GM12878 (cell line): ENCODE results near the gene MT1E. TPM values are rescaled to one million over a fixed set of nuclear protein-coding genes. Genes with fewer than 3 reads are reported as not detected.

Experiments used
- ATAC-seq: fragments of 200-7000 bp; cut with Tn5 transposase; 3 replicates; pipeline ENCODE4 v1.9.1; 2020; ENCODE audit warnings: mild to moderate bottlenecking, moderate library complexity
- BruUV-seq: library from RNA; stranded (reverse); fragments of 400-500 nt; replicated peaks from 2 replicates; lab custom pipeline; 2021; lab: Mats Ljungman, UMichigan
- CTCF ChIA-PET: fragments of 300-600 bp; sonication (Branson Sonifier 250); formaldehyde crosslinking; extraction: SDS; loops from one replicate; lab custom pipeline; 2021; ENCODE audit warnings: inconsistent platforms; lab: Yijun Ruan, JAX
- POLR2A ChIA-PET: fragments of 350-600 bp; formaldehyde crosslinking; extraction: SDS; loops from one replicate; lab custom pipeline; 2021; ENCODE audit warnings: inconsistent platforms; lab: Charles Lee
- RAD21 ChIA-PET: fragments of 300-600 bp; sonication (Branson Sonifier 250); formaldehyde crosslinking; loops from one replicate; lab custom pipeline; 2023; ENCODE audit warnings: antibody characterized with exemption; ENCODE audit not compliant: unreplicated experiment; lab: Charles Lee
- SMC1A ChIA-PET: fragments of 300-600 bp; sonication (Branson Sonifier 250); formaldehyde crosslinking; loops from one replicate; lab custom pipeline; 2023; ENCODE audit not compliant: unreplicated experiment, uncharacterized antibody; lab: Charles Lee
- DNase-seq: peaks from one replicate; pipeline ENCODE4 v3.0.0-alpha.2; 2011; ENCODE audit warnings: low read depth, low spot score
- FAIRE-seq: peaks from 3 replicates; lab custom pipeline; 2011; peaks lifted over from hg19 to GRCh38; lab: Jason Lieb, UNC
- H2AFZ ChIP-seq: 2 replicates; pipeline ENCODE4 v1.6.0; 2011; ENCODE audit warnings: low read depth, low read length, control low read depth; ENCODE audit not compliant: control insufficient read depth
- H3K27ac ChIP-seq: 2 replicates; pipeline ENCODE4 v1.5.1; 2011; ENCODE audit warnings: control low read depth; ENCODE audit not compliant: control insufficient read depth, insufficient read depth
- H3K27me3 ChIP-seq, 2 experiments: replicated peaks in 1 of 2; 2 replicates each; pipeline versions ENCODE4 v1.6.0 to v1.6.1; 2011; ENCODE audit warnings: low read length in 1 of 2; ENCODE audit not compliant: control insufficient read depth in 2 of 2, insufficient read depth in 2 of 2
- H3K36me3 ChIP-seq, 2 experiments: 2 replicates each; pipeline ENCODE4 v1.5.1; 2011; ENCODE audit warnings: low read length in 1 of 2; ENCODE audit not compliant: control insufficient read depth in 2 of 2, insufficient read depth in 2 of 2
- H3K4me1 ChIP-seq: 2 replicates; pipeline ENCODE4 v1.6.1; 2011; ENCODE audit warnings: mild to moderate bottlenecking, low read length, moderate library complexity, mixed read lengths; ENCODE audit not compliant: control insufficient read depth, insufficient read depth
- H3K4me2 ChIP-seq: 2 replicates; pipeline ENCODE4 v1.6.0; 2011; ENCODE audit warnings: control low read depth; ENCODE audit not compliant: control insufficient read depth, insufficient read depth
- H3K4me3 ChIP-seq: fragments of 200-600 bp; sonication (generic); 2 replicates; pipeline ENCODE4 v1.5.1; 2016
- H3K79me2 ChIP-seq: 2 replicates; pipeline ENCODE4 v1.6.0; 2011; ENCODE audit warnings: low read length; ENCODE audit not compliant: control insufficient read depth, insufficient read depth
- H3K9ac ChIP-seq: 2 replicates; pipeline ENCODE4 v1.8.0; 2011; ENCODE audit warnings: low read length, control low read depth, mixed read lengths; ENCODE audit not compliant: control insufficient read depth, insufficient read depth
- H3K9me3 ChIP-seq: replicated peaks from 3 replicates; pipeline ENCODE4 v1.5.1; 2011; ENCODE audit warnings: mild to moderate bottlenecking, low read length; ENCODE audit not compliant: control insufficient read depth, insufficient read depth
- H4K20me1 ChIP-seq: 2 replicates; pipeline ENCODE4 v1.6.0; 2011; ENCODE audit not compliant: control insufficient read depth, insufficient read depth
- BACH1 ChIP-seq: fragments of 450-650 bp; IDR thresholded peaks from 2 replicates; pipeline ENCODE4 v1.6.1; 2017; ENCODE audit warnings: mild to moderate bottlenecking, borderline replicate concordance
- E2F8 ChIP-seq: fragments of 450-650 bp; IDR thresholded peaks from 2 replicates; pipeline ENCODE4 v1.6.1; 2018; ENCODE audit warnings: mild to moderate bottlenecking, low read depth, moderate library complexity; ENCODE audit not compliant: partially characterized antibody
- MYB ChIP-seq: fragments of 150-350 bp; IDR thresholded peaks from 2 replicates; pipeline ENCODE4 v1.6.1; 2014; ENCODE audit warnings: mild to moderate bottlenecking, low read depth, low read length, borderline replicate concordance
- NKRF ChIP-seq: fragments of 450-650 bp; conservative IDR thresholded peaks from 2 replicates; pipeline ENCODE4 v1.6.1; 2017; ENCODE audit warnings: mild to moderate bottlenecking, moderate library complexity
- TBL1XR1 ChIP-seq: IDR thresholded peaks from 2 replicates; pipeline ENCODE4 v1.6.1; 2012; ENCODE audit warnings: low read depth, low read length, improper control_type of control experiment
- ZBTB11 ChIP-seq: fragments of 450-650 bp; formaldehyde crosslinking; IDR thresholded peaks from 2 replicates; pipeline ENCODE4 v1.5.0; 2022; ENCODE audit warnings: mild to moderate bottlenecking, missing genetic modification characterization
- ZNF384 ChIP-seq: IDR thresholded peaks from 2 replicates; pipeline ENCODE4 v1.6.1; 2012; ENCODE audit warnings: low read depth, mild to moderate bottlenecking, low read length, improper control_type of control experiment, borderline replicate concordance
- ZNF687 ChIP-seq: fragments of 450-650 bp; IDR thresholded peaks from 2 replicates; pipeline ENCODE4 v1.6.1; 2017; ENCODE audit warnings: mild to moderate bottlenecking, moderate library complexity
- WGBS: methylation state at CpG from one replicate; pipeline ENCODE4 v1.1.6; 2016; ENCODE audit warnings: low lambda C conversion rate; ENCODE audit not compliant: insufficient replicate concordance, insufficient coverage; ENCODE audit errors: missing lambda C conversion rate; 5-methylcytosine and 5-hydroxymethylcytosine counted together
- in situ Hi-C: fragments of 300-500 bp; cut with MboI; formaldehyde crosslinking; loops from 9 replicates; pipeline ENCODE4 v1.14.3; 2018; ENCODE audit warnings: mixed read lengths
- intact Hi-C: fragments of 100-400 bp; cut with micrococcal nuclease; formaldehyde crosslinking; loops from one replicate; pipeline ENCODE4 v1.14.2; 2022; ENCODE audit not compliant: unreplicated experiment
- polyA plus RNA-seq, 11 experiments: library from polyadenylated mRNA; depleted of rRNA in 4 of 11; unstranded in 6 of 11; stranded (reverse) in 5 of 11; fragments of >200 nt; fragmentation: Nextera tagmentation in 4 of 11; fragmentation: Illumina TruSeq in 1 of 11; extraction: Ambion mirVana in 4 of 11; extraction: Trizol in 1 of 11; gene quantifications; 1 replicate in 1 of 11; 2 replicates in 10 of 11; pipeline versions ENCODE4 v1.2.1 to v1.2.3, GENCODE V29; 2011 to 2016; ENCODE audit warnings: inconsistent platforms in 2 of 11, missing spikeins in 2 of 11, low read depth in 1 of 11
- total RNA-seq, 4 experiments: library from RNA; depleted of rRNA in 3 of 4; stranded (reverse); fragments of >200 nt in 3 of 4; fragmentation: Illumina TruSeq in 1 of 4; extraction: Trizol in 1 of 4; gene quantifications; 2 replicates each; pipeline versions ENCODE4 v1.2.1 to v1.2.3, GENCODE V29; 2013 to 2021

Gene MT1E
- total and polyA plus RNA-seq, 10 of the 15 experiments (the other 5 are each of a cell fraction or from before 2014, with no cell fraction given), result 5.8 to 22.3 (median 16.5) TPM

- SMC1A ChIA-PET, result interaction anchor here (1.6 kb wide), 1 partner anchor 119 kb away, joined by 4 read pairs; no protein-coding TSS in a partner anchor
- peaks cover 2 to 4% of the 10 kb centered on the region in 2 experiments; a peak in 1 of 4 replicates for H3K27me3 ChIP-seq
- FAIRE-seq (no peak), ATAC-seq (no peak), DNase-seq (no peak)
- BruUV-seq, result no TSS peak
- H3K4me3 ChIP-seq, result no peak overlapping the region
- no peak overlapping the region for H2AFZ ChIP-seq
- CTCF ChIA-PET, result interaction anchor here (1.5 to 2.2 kb wide), 4 partner anchors 8 to 118 kb away, joined by 3 to 10 read pairs (median 6); no protein-coding TSS in a partner anchor
- H3K79me2 ChIP-seq, result no peaks in the 10 kb centered on the region
- no peaks in the 10 kb centered on the region for H4K20me1 ChIP-seq
- no peaks in the 10 kb centered on the region for H3K4me1 ChIP-seq
- in situ Hi-C loops (no loop called here), intact Hi-C loops (no loop called here)
- no peak overlapping the region for H3K9ac ChIP-seq
- WGBS, result 27% methylated on average over 10 of the region's 11 CpGs
- H3K4me2 ChIP-seq, result no peak overlapping the region
- no peaks in the 10 kb centered on the region for H3K36me3 ChIP-seq
- H3K27ac ChIP-seq, result no peak overlapping the region
- RAD21 ChIA-PET, result interaction anchor here (1.9 kb wide), 1 partner anchor 17 kb away, joined by 5 read pairs; no protein-coding TSS in a partner anchor
- H3K9me3 ChIP-seq, result no peaks in the 10 kb centered on the region
- POLR2A ChIA-PET, result no interaction called here
- TF ChIP-seq ZBTB11 (no peak), ZNF687 (no peak), ZNF384 (no peak), E2F8 (no peak), TBL1XR1 (no peak), NKRF (no peak), BACH1 (no peak), MYB (no peak)
Measured at GRCh38 chr16:56583351-56584168, 42.0 kb upstream of the MT1E start.
